Measurements from ENCODE around the gene CREB3L1. TPM values are rescaled to one million over a fixed set of nuclear protein-coding genes. Genes with fewer than 3 reads are reported as not detected.

The CREB3L1 gene
- total RNA-seq, 1 experiment from 2014 or later: not detected

- no peak for DNase-seq (ENCODE audit: low read depth, low spot score)
- in situ Hi-C loops (cut with HindIII; ENCODE audit: low pct_unique_long_range_greater_than_20kb, low sequenced_read_pairs): no loop called here
Observed at GRCh38 chr11:46331282-46331984, 54.0 kb downstream of the CREB3L1 start.

GRCh38 chr11:46332093-46332567, 54.7 kb downstream of the CREB3L1 start:
- in situ Hi-C loops (cut with HindIII; ENCODE audit: low pct_unique_long_range_greater_than_20kb, low sequenced_read_pairs): no loop called here

GRCh38 chr11:46332568-46333393, 55.3 kb downstream of the CREB3L1 start:
- in situ Hi-C loops (cut with HindIII; ENCODE audit: low pct_unique_long_range_greater_than_20kb, low sequenced_read_pairs): no loop called here
- no peak for DNase-seq (ENCODE audit: low read depth, low spot score)

More at GRCh38 chr11:46332093-46332567, 54.7 kb downstream of the CREB3L1 start:
- no peak for DNase-seq (ENCODE audit: low read depth, low spot score)

GRCh38 chr11:46333394-46333947, 56.0 kb downstream of the CREB3L1 start:
- DNase-seq (ENCODE audit: low read depth, low spot score): no peak
- in situ Hi-C loops (cut with HindIII; ENCODE audit: low pct_unique_long_range_greater_than_20kb, low sequenced_read_pairs): no loop called here

GRCh38 chr11:46334211-46334610, 56.7 kb downstream of the CREB3L1 start:
- in situ Hi-C loops (cut with HindIII; ENCODE audit: low pct_unique_long_range_greater_than_20kb, low sequenced_read_pairs): no loop called here

GRCh38 chr11:46335271-46335670, 57.8 kb downstream of the CREB3L1 start:
- in situ Hi-C loops (cut with HindIII; ENCODE audit: low pct_unique_long_range_greater_than_20kb, low sequenced_read_pairs): no loop called here
- no peak for DNase-seq (ENCODE audit: low read depth, low spot score)

More at GRCh38 chr11:46334211-46334610, 56.7 kb downstream of the CREB3L1 start:
- DNase-seq (ENCODE audit: low read depth, low spot score): no peak

GRCh38 chr11:46335890-46336562, 58.6 kb downstream of the CREB3L1 start:
- DNase-seq (ENCODE audit: low read depth, low spot score): no peak
- in situ Hi-C loops (cut with HindIII; ENCODE audit: low pct_unique_long_range_greater_than_20kb, low sequenced_read_pairs): no loop called here

GRCh38 chr11:46336563-46337180, 59.2 kb downstream of the CREB3L1 start:
- no peak for DNase-seq (ENCODE audit: low read depth, low spot score)
- in situ Hi-C loops (cut with HindIII; ENCODE audit: low pct_unique_long_range_greater_than_20kb, low sequenced_read_pairs): no loop called here

GRCh38 chr11:46337626-46338345, 60.3 kb downstream of the CREB3L1 start:
- in situ Hi-C loops (cut with HindIII; ENCODE audit: low pct_unique_long_range_greater_than_20kb, low sequenced_read_pairs): no loop called here
- DNase-seq (ENCODE audit: low read depth, low spot score): no peak

GRCh38 chr11:46338636-46338987, 61.1 kb downstream of the CREB3L1 start:
- DNase-seq (ENCODE audit: low read depth, low spot score): no peak
- in situ Hi-C loops (cut with HindIII; ENCODE audit: low pct_unique_long_range_greater_than_20kb, low sequenced_read_pairs): no loop called here

- in situ Hi-C loops (cut with HindIII; ENCODE audit: low pct_unique_long_range_greater_than_20kb, low sequenced_read_pairs): no loop called here
- DNase-seq (ENCODE audit: low read depth, low spot score): peak; percentile 56
Observed at GRCh38 chr11:46338988-46339666, 61.7 kb downstream of the CREB3L1 start.

GRCh38 chr11:46339816-46340215, 62.4 kb downstream of the CREB3L1 start:
- DNase-seq (ENCODE audit: low read depth, low spot score): no peak
- in situ Hi-C loops (cut with HindIII; ENCODE audit: low pct_unique_long_range_greater_than_20kb, low sequenced_read_pairs): no loop called here

GRCh38 chr11:46341454-46341853, 64.0 kb downstream of the CREB3L1 start:
- in situ Hi-C loops (cut with HindIII; ENCODE audit: low pct_unique_long_range_greater_than_20kb, low sequenced_read_pairs): no loop called here
- DNase-seq (ENCODE audit: low read depth, low spot score): no peak

- DNase-seq (ENCODE audit: low read depth, low spot score): no peak
- in situ Hi-C loops (cut with HindIII; ENCODE audit: low pct_unique_long_range_greater_than_20kb, low sequenced_read_pairs): no loop called here
Observed at GRCh38 chr11:46342239-46342638, 64.8 kb downstream of the CREB3L1 start.

GRCh38 chr11:46343520-46343919, 66.1 kb downstream of the CREB3L1 start:
- in situ Hi-C loops (cut with HindIII; ENCODE audit: low pct_unique_long_range_greater_than_20kb, low sequenced_read_pairs): no loop called here

GRCh38 chr11:46345131-46345597, 67.7 kb downstream of the CREB3L1 start:
- in situ Hi-C loops (cut with HindIII; ENCODE audit: low pct_unique_long_range_greater_than_20kb, low sequenced_read_pairs): no loop called here
- no peak for DNase-seq (ENCODE audit: low read depth, low spot score)

More at GRCh38 chr11:46343520-46343919, 66.1 kb downstream of the CREB3L1 start:
- no peak for DNase-seq (ENCODE audit: low read depth, low spot score)
